GM18502 (cell line): ENCODE data around the gene PPP3CB.

Experiments
- ATAC-seq: cut with Tn5 transposase; IDR thresholded peaks from one replicate; pipeline ENCODE4 v1.9.1; 2021; ENCODE audit warnings: mild to moderate bottlenecking; ENCODE audit not compliant: unreplicated experiment, poor library complexity

PPP3CB gene

GRCh38 chr10:73495884-73496674 lies at the start of gene PPP3CB:
Gene PPP3CB, minus strand, starts transcription at chr10:73496024. Its CDS starts 135 bp downstream, at chr10:73495889.
- ATAC-seq: peak; percentile 66

- ATAC-seq: no peak
Measured at GRCh38 chr10:73545357-73545756, 49.5 kb upstream of the PPP3CB start.

DNA sequence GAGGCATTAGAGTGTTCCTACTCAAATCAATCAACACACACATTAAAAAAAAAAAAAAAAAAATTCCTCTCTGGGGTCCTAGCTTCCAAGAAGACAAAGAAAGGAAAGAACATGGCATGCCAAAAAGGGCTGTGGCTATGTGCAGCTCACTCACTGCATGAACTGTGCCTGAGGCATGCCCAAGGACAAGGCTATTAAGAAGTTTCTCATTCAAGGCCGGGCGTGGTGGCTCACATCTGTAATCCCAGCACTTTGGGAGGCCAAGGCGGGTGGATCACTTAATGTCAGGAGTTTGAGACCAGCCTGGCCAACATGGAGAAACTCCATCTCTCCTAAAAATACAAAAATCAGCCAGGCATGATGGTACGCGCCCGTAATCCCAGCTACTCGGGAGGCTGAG lies 41.9 kb upstream of the PPP3CB start:
- no peak for ATAC-seq

DNA sequence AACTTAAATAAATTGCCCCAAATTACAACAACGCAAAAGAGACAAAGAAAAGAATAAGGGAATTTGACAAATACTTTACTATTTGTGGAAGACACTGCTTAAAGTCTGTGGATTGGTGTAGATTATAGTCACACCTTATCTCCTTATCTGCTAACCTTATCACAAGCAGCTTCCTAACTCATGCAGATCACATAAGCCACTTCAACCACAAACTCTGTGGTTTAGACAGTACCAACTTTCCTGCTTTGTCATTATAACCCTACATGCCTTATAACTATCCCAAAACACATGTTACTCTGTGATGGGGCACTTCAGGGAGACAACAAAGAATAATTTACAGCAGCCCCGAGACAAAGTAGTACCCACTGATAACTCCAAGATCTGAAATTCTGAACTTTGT lies 41.5 kb upstream of the PPP3CB start:
- ATAC-seq: no peak

- no peak for ATAC-seq
Measured at GRCh38 chr10:73534857-73535256, 39.0 kb upstream of the PPP3CB start.

- ATAC-seq: peak; percentile 45
Measured at GRCh38 chr10:73529089-73529832, 33.4 kb upstream of the PPP3CB start.

- no peak for ATAC-seq
Measured at GRCh38 chr10:73522263-73522662, 26.4 kb upstream of the PPP3CB start.

DNA sequence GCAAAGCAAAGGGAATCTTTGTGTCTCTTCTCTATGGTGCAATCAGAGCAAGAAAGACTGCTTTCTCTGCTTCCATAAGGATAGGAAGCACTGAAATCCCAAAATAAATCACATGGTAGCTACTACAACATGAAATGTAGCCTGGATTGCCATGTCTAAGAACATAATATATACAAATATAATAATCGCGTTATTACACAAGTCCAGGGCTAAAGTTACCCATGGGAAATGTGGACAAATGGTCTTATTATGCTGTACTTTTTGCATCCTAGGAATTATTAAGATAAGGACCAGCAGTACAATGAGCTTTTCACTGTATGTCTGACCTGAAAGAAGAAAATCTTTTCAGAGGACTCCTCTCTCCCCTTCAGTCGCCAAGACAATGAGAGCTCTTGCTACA lies 23.5 kb upstream of the PPP3CB start:
- no peak for ATAC-seq

- no peak for ATAC-seq
Measured at GRCh38 chr10:73517166-73517888, 21.5 kb upstream of the PPP3CB start.

- no peak for ATAC-seq
Measured at GRCh38 chr10:73512207-73512743, 16.5 kb upstream of the PPP3CB start.

GRCh38 chr10:73509695-73510094 lies 13.9 kb upstream of the PPP3CB start:
- no peak for ATAC-seq

DNA sequence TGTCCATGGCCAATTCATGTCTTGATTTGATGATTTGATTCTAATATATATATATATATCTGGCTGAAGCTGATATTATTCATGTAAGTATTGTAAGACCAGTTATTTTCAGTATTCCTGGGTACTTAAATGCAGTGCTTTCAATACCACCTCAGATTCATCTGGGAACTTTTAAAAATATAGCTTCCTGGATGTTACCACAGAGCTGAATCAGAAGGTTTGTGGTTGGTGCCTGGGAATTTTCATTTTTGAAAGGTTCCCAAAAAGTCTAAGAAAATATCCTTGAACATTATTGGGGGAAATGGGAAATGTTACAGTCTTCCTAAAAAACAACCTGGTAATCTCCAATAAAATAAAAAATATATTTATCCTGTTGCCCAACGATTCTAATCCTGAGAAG lies 10.7 kb upstream of the PPP3CB start:
- no peak for ATAC-seq

DNA sequence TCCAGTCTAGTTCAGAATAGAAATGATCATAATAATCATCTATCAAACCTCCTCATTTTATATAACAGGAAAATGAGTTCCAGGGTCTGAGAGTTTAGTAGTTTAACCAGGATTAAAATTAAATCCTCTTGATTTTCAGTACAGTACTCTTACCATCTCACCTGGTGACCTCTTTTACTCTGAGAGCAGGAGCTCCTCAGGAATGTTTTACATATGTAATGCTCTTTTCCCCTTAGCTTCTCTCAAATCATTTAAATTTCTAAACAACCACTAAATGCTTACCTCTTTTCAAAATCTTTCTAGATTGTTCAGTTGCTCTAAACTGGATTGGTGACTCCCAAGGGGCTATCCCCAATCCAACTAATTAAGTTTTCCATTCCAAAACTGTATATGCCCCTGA lies 10.2 kb upstream of the PPP3CB start:
- ATAC-seq: no peak

DNA sequence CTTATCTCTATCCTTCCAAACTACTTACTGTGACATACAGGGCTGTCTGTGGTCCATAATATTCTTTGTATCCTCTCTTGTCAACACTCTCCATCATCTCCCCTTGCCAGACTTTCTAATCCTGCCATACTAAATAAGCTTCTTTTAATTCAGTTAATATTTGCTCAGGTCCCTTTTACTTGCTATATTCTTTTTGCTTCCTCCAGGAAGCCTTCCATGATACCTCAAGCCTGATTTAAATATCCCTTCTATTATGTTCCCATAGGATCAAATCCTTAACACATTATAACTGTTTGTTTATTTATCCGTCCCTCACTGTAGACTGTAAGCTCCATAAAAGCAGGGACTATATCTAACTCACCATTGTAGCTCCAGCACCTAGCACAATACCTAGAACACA lies 7.2 kb upstream of the PPP3CB start:
- no peak for ATAC-seq

DNA sequence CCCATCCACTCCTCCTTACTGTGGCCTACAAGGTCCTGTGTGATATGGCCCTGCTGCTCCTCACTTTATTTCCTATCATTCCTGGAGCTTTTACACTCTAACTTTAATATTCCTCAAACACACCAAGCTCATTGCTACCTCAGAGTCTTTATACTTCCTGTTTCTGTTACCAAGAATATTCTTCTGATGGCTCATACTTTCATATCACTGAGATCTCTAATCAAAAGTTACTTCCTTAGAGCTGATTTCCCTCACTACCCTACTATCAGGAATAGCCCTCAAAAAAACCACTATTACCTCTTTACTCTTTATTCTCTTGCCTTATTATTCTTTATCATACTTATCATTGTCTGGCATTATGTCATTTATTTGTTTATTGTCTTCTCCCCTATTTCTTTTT lies 5.8 kb upstream of the PPP3CB start:
- no peak for ATAC-seq

GRCh38 chr10:73497623-73498022 lies 1.8 kb upstream of the PPP3CB start:
- no peak for ATAC-seq

DNA sequence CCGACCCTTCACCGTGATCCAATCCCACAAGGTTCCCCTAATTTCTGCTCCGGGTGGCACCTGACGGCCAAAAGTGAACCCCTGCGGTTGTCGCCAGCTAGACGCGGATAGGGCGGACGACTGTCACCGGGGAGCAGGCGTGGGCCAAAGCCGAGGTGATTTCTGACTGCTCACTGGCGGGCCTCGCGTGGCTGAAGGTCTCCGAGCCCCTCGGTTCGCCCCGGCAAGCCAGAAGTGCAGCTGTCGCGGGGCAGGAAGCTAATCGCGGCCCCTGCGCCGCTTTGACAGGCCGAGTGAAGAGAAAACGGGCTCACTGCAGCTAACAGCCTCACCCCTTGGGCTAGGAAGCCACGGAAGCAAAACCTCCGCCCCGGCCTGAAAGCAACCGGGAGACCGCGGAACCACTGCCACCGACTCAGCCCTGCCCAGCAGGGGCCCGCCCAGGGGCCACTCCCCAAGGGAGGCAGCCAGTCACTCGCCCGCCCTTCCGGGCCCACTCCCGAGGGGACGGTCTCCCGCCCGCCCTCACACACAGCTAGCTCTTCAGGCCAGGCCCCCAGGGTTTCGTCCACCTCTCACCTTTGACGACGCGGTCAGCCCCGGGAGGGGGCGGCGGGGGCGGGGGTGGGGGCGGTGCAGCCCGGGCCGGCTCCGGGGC lies 469 bp downstream of the PPP3CB start:
- ATAC-seq: peak; percentile 94

GRCh38 chr10:73494877-73495225 lies 973 bp downstream of the PPP3CB start:
- no peak for ATAC-seq

- ATAC-seq: no peak
Measured at GRCh38 chr10:73494213-73494612, 1.6 kb downstream of the PPP3CB start.

DNA sequence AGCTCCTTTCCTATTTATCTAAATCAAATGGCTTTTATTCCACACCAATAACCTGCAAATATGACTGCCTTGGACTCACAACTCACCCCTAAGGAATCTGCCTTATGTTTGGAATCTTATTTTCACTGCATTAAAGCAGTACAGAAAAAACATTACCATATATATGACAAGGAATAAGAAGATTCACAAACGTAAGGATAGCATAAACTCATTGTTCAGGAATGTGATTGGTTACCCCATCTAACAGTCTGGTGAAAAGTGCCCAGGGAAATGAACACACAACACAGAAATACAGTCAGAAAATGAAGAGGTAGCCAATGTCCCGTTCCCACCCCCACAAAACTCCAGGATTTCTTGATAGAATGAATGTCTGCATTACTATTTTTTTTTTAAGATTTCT lies 2.0 kb downstream of the PPP3CB start:
- ATAC-seq: no peak
